Fibroblast of the conjunctiva (primary cell): ENCODE data around the gene ALDH1A1.

Experiments used
- DNase-seq: peaks from one replicate; pipeline ENCODE4 v3.0.0-alpha.2; 2010; ENCODE audit warnings: low read depth

Gene ALDH1A1

GRCh38 chr9:72917892-72918509 is 34.9 kb downstream of the ALDH1A1 start:
- no peak for DNase-seq

- DNase-seq = no peak
Observed at GRCh38 chr9:72915659-72916058, 37.2 kb downstream of the ALDH1A1 start.

GRCh38 chr9:72914750-72915149 is 38.1 kb downstream of the ALDH1A1 start:
- DNase-seq = no peak

GRCh38 chr9:72913382-72914009 is 39.4 kb downstream of the ALDH1A1 start:
- DNase-seq = no peak

- DNase-seq = no peak
Observed at GRCh38 chr9:72912476-72913381, 40.1 kb downstream of the ALDH1A1 start.

- no peak for DNase-seq
Observed at GRCh38 chr9:72911816-72912215, 41.0 kb downstream of the ALDH1A1 start.

GRCh38 chr9:72911247-72911775 is 41.5 kb downstream of the ALDH1A1 start:
- no peak for DNase-seq

GRCh38 chr9:72909428-72909827 is 43.4 kb downstream of the ALDH1A1 start:
- no peak for DNase-seq

GRCh38 chr9:72907421-72907820 is 45.4 kb downstream of the ALDH1A1 start:
- no peak for DNase-seq

- DNase-seq = no peak
Observed at GRCh38 chr9:72906810-72907209, 46.0 kb downstream of the ALDH1A1 start.

GRCh38 chr9:72905514-72906480 is 47.1 kb downstream of the ALDH1A1 start:
- DNase-seq = no peak

- no peak for DNase-seq
Observed at GRCh38 chr9:72904267-72905093, 48.4 kb downstream of the ALDH1A1 start.

- DNase-seq = no peak
Observed at GRCh38 chr9:72903103-72903502, 49.8 kb downstream of the ALDH1A1 start.

GRCh38 chr9:72902268-72902667 is 50.6 kb downstream of the ALDH1A1 start:
- DNase-seq = no peak

- DNase-seq = no peak
Observed at GRCh38 chr9:72899734-72900477, 52.9 kb downstream of the ALDH1A1 start.

- no peak for DNase-seq
Observed at GRCh38 chr9:72898784-72899733, 53.8 kb downstream of the ALDH1A1 start.

- no peak for DNase-seq
Observed at GRCh38 chr9:72898360-72898759, 54.5 kb downstream of the ALDH1A1 start.

GRCh38 chr9:72897069-72897649 is 55.7 kb downstream of the ALDH1A1 start:
- no peak for DNase-seq
